Measurements from ENCODE around the gene SH2D2A.

GRCh38 chr1:156805766-156806511 is 10.7 kb downstream of the SH2D2A start:
- no peak for TF ChIP-seq CTCF (conservative IDR thresholded peaks at IDR 0.05; ENCODE audit: low read length)
- TF ChIP-seq EZH2phosphoT487 (IDR thresholded peaks at IDR 0.05; ENCODE audit: borderline replicate concordance, low read depth, low read length): no peak
